DOHH2 (cell line): ENCODE measurements around the gene VWF.

Experiments used
- EZH2phosphoT487 ChIP-seq: fragments of 200-600 bp; sonication (generic); IDR thresholded peaks from 2 replicates; pipeline ENCODE4 v1.6.1; 2017; ENCODE audit warnings: borderline replicate concordance, mild to moderate bottlenecking, antibody characterized with exemption, low read length, moderate library complexity, mixed read lengths
- TF ChIP-seq, protein P1 (sequence below): fragments of 200-600 bp; sonication (generic); IDR thresholded peaks from one replicate; pipeline ENCODE4 v1.5.1; 2014; ENCODE audit warnings: antibody characterized with exemption, mild to moderate bottlenecking, low read depth, low read length; ENCODE audit not compliant: poor library complexity, severe bottlenecking

GRCh38 chr12:6146509-6146908 lies 22.0 kb upstream of the VWF start:
- TF ChIP-seq, protein P1, sequence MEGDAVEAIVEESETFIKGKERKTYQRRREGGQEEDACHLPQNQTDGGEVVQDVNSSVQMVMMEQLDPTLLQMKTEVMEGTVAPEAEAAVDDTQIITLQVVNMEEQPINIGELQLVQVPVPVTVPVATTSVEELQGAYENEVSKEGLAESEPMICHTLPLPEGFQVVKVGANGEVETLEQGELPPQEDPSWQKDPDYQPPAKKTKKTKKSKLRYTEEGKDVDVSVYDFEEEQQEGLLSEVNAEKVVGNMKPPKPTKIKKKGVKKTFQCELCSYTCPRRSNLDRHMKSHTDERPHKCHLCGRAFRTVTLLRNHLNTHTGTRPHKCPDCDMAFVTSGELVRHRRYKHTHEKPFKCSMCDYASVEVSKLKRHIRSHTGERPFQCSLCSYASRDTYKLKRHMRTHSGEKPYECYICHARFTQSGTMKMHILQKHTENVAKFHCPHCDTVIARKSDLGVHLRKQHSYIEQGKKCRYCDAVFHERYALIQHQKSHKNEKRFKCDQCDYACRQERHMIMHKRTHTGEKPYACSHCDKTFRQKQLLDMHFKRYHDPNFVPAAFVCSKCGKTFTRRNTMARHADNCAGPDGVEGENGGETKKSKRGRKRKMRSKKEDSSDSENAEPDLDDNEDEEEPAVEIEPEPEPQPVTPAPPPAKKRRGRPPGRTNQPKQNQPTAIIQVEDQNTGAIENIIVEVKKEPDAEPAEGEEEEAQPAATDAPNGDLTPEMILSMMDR, result no peak
- TF ChIP-seq EZH2phosphoT487, result no peak
